ENCODE results near the gene SIVA1.
"Not testable (repeated sequence)": the region's sequence is repeated elsewhere in the genome, so short reads cannot be mapped to it uniquely, and the experiment has no call there.

Gene SIVA1

GRCh38 chr14:104734991-104735779, 17.8 kb upstream of the SIVA1 start:
- DNase-seq = no peak

- no peak for DNase-seq
These were observed 16.9 kb upstream of the SIVA1 start for GRCh38 chr14:104735830-104736642.

- no peak for DNase-seq
These were observed 14.4 kb upstream of the SIVA1 start for GRCh38 chr14:104738375-104739019.

GRCh38 chr14:104739026-104739425, 13.9 kb upstream of the SIVA1 start:
- DNase-seq = no peak

GRCh38 chr14:104739546-104740516, 13.1 kb upstream of the SIVA1 start:
- DNase-seq = no peak

GRCh38 chr14:104741108-104741802, 11.7 kb upstream of the SIVA1 start:
- no peak for DNase-seq

GRCh38 chr14:104741803-104742251, 11.1 kb upstream of the SIVA1 start:
- DNase-seq = no peak

GRCh38 chr14:104742586-104743455, 10.1 kb upstream of the SIVA1 start:
- no peak for DNase-seq

- no peak for DNase-seq
These were observed 9.2 kb upstream of the SIVA1 start for GRCh38 chr14:104743461-104744380.

- DNase-seq = no peak
These were observed 8.5 kb upstream of the SIVA1 start for GRCh38 chr14:104744484-104744883.

- no peak for DNase-seq
These were observed 7.5 kb upstream of the SIVA1 start for GRCh38 chr14:104745431-104745830.

- DNase-seq = no peak
These were observed 6.8 kb upstream of the SIVA1 start for GRCh38 chr14:104746071-104746545.

- no peak for DNase-seq
These were observed 5.9 kb upstream of the SIVA1 start for GRCh38 chr14:104746934-104747481.

- DNase-seq = no peak
These were observed 5.1 kb upstream of the SIVA1 start for GRCh38 chr14:104747876-104748275.

- no peak for DNase-seq
These were observed 3.8 kb upstream of the SIVA1 start for GRCh38 chr14:104749111-104749649.

GRCh38 chr14:104750056-104750752, 2.7 kb upstream of the SIVA1 start:
- DNase-seq = no peak

GRCh38 chr14:104750753-104751057, 2.2 kb upstream of the SIVA1 start:
- DNase-seq = not testable (repeated sequence)
